H9 (cell line): Measurements from ENCODE around the gene WNT3A. TPM values are rescaled to one million over a fixed set of nuclear protein-coding genes. Genes with fewer than 3 reads are reported as not detected.

ENCODE experiments used
- DNase-seq: peaks from one replicate; pipeline ENCODE4 v3.0.0-alpha.2; 2017
- H2AFZ ChIP-seq: one replicate; pipeline ENCODE4 v1.6.1; 2013; ENCODE audit warnings: mild to moderate bottlenecking, low read length, control low read depth, moderate library complexity
- H2AK5ac ChIP-seq: 2 replicates; pipeline ENCODE4 v1.6.1; 2013; ENCODE audit warnings: low read length, control low read depth, mixed read lengths; ENCODE audit not compliant: insufficient read length
- H2BK120ac ChIP-seq: one replicate; pipeline ENCODE4 v1.6.1; 2013; ENCODE audit warnings: low read depth, mild to moderate bottlenecking, low read length, control low read depth, inconsistent platforms; ENCODE audit not compliant: poor library complexity, severe bottlenecking
- H2BK12ac ChIP-seq: 2 replicates; pipeline ENCODE4 v1.6.1; 2013; ENCODE audit warnings: low read length, control low read depth, mixed read lengths, low read depth; ENCODE audit not compliant: insufficient read length
- H2BK15ac ChIP-seq: 2 replicates; pipeline ENCODE4 v1.6.1; 2013; ENCODE audit warnings: low read depth, low read length, control low read depth
- H2BK20ac ChIP-seq: one replicate; pipeline ENCODE4 v1.6.1; 2013; ENCODE audit warnings: low read depth, mild to moderate bottlenecking, low read length, control low read depth, inconsistent platforms; ENCODE audit not compliant: poor library complexity, severe bottlenecking
- H2BK5ac ChIP-seq: 2 replicates; pipeline ENCODE4 v1.6.1; 2013; ENCODE audit warnings: low read length, control low read depth, mixed read lengths; ENCODE audit not compliant: insufficient read length
- H3K14ac ChIP-seq: 2 replicates; pipeline ENCODE4 v1.6.1; 2013; ENCODE audit warnings: low read length, control low read depth; ENCODE audit not compliant: insufficient read depth
- H3K18ac ChIP-seq: 2 replicates; pipeline ENCODE4 v1.6.1; 2013; ENCODE audit warnings: low read depth, mild to moderate bottlenecking, mixed read lengths, low read length, control low read depth; ENCODE audit not compliant: insufficient read length
- H3K23ac ChIP-seq: 2 replicates; pipeline ENCODE4 v1.6.1; 2013; ENCODE audit warnings: low read length, control low read depth, mixed read lengths, low read depth; ENCODE audit not compliant: insufficient read length
- H3K23me2 ChIP-seq: 2 replicates; pipeline ENCODE4 v1.6.1; 2013; ENCODE audit warnings: low read depth, mild to moderate bottlenecking, mixed read lengths, low read length, control low read depth; ENCODE audit not compliant: insufficient read length, poor library complexity, severe bottlenecking
- H3K27ac ChIP-seq: 2 replicates; pipeline ENCODE4 v1.5.1; 2013; ENCODE audit warnings: low read length, control low read depth, mixed read lengths, low read depth; ENCODE audit not compliant: insufficient read length
- H3K27me3 ChIP-seq: 2 replicates; pipeline ENCODE4 v1.6.1; 2013; ENCODE audit warnings: low read length, control low read depth, inconsistent platforms; ENCODE audit not compliant: insufficient read depth
- H3K4ac ChIP-seq: 2 replicates; pipeline ENCODE4 v1.6.1; 2013; ENCODE audit warnings: low read depth, mild to moderate bottlenecking, control low read depth, inconsistent platforms, low read length, moderate library complexity
- H3K4me1 ChIP-seq: 2 replicates; pipeline ENCODE4 v1.6.1; 2013; ENCODE audit warnings: low read length, control low read depth, inconsistent platforms; ENCODE audit not compliant: insufficient read depth
- H3K4me2 ChIP-seq: 2 replicates; pipeline ENCODE4 v1.6.1; 2013; ENCODE audit warnings: low read length, control low read depth, mixed read lengths; ENCODE audit not compliant: insufficient read length, insufficient read depth
- H3K56ac ChIP-seq: 2 replicates; pipeline ENCODE4 v1.6.1; 2013; ENCODE audit warnings: low read depth, mild to moderate bottlenecking, mixed read lengths, low read length, control low read depth; ENCODE audit not compliant: insufficient read length
- H3K79me1 ChIP-seq: 2 replicates; pipeline ENCODE4 v1.6.1; 2013; ENCODE audit warnings: low read depth, mild to moderate bottlenecking, moderate library complexity, low read length, control low read depth, inconsistent platforms; ENCODE audit not compliant: insufficient read depth, poor library complexity, severe bottlenecking
- H3K79me2 ChIP-seq: 2 replicates; pipeline ENCODE4 v1.6.1; 2013; ENCODE audit warnings: low read length, control low read depth, inconsistent platforms; ENCODE audit not compliant: insufficient read depth
- H3K9ac ChIP-seq: 2 replicates; pipeline ENCODE4 v1.6.1; 2013; ENCODE audit warnings: low read length, control low read depth, mixed read lengths; ENCODE audit not compliant: insufficient read length; ENCODE audit errors: extremely low read depth
- H3K9me3 ChIP-seq: one replicate; pipeline ENCODE4 v1.6.1; 2013; ENCODE audit warnings: low read depth, low read length, inconsistent platforms; ENCODE audit not compliant: control insufficient read depth
- H3T11ph ChIP-seq: one replicate; pipeline ENCODE4 v1.6.1; 2013; ENCODE audit warnings: mild to moderate bottlenecking, low read length, control low read depth, inconsistent platforms
- H4K20me1 ChIP-seq: one replicate; pipeline ENCODE4 v1.6.1; 2013; ENCODE audit not compliant: control insufficient read depth, insufficient read length, insufficient read depth
- H4K5ac ChIP-seq: 2 replicates; pipeline ENCODE4 v1.6.1; 2013; ENCODE audit warnings: low read depth, mild to moderate bottlenecking, mixed read lengths, low read length, control low read depth; ENCODE audit not compliant: insufficient read length
- H4K8ac ChIP-seq: replicated peaks from 2 replicates; pipeline ENCODE4 v1.6.1; 2013; ENCODE audit warnings: low read length, control low read depth, mixed read lengths, low read depth; ENCODE audit not compliant: insufficient read length
- H4K91ac ChIP-seq: 2 replicates; pipeline ENCODE4 v1.6.1; 2013; ENCODE audit warnings: low read depth, mild to moderate bottlenecking, moderate library complexity, mixed read lengths, low read length, control low read depth; ENCODE audit not compliant: insufficient read length
- H3K27ac Mint-ChIP-seq, 3 experiments: 2 replicates in 2 of 3; 3 replicates in 1 of 3; pipeline ENCODE4 v1.8.0; 2020 to 2021; ENCODE audit warnings: mixed read lengths in 3 of 3, mild to moderate bottlenecking in 1 of 3, moderate library complexity in 1 of 3
- H3K27me3 Mint-ChIP-seq: 2 replicates; pipeline ENCODE4 v1.8.0; 2021; ENCODE audit warnings: low read depth, mild to moderate bottlenecking, moderate library complexity, mixed read lengths
- H3K36me3 Mint-ChIP-seq, 3 experiments: 2 replicates in 2 of 3; 3 replicates in 1 of 3; pipeline ENCODE4 v1.8.0; 2020 to 2021; ENCODE audit warnings: low read depth in 3 of 3, mixed read lengths in 3 of 3; ENCODE audit not compliant: insufficient read depth in 1 of 3
- H3K4me1 Mint-ChIP-seq, 2 experiments: 2 replicates each; pipeline ENCODE4 v1.8.0; 2020; ENCODE audit warnings: mixed read lengths in 2 of 2
- H3K4me3 Mint-ChIP-seq, 2 experiments: 2 replicates in 1 of 2; 3 replicates in 1 of 2; pipeline ENCODE4 v1.8.0; 2020 to 2021; ENCODE audit warnings: mild to moderate bottlenecking in 2 of 2, mixed read lengths in 2 of 2, moderate library complexity in 1 of 2
- H3K9me3 Mint-ChIP-seq, 2 experiments: 2 replicates in 1 of 2; 3 replicates in 1 of 2; pipeline ENCODE4 v1.8.0; 2020; ENCODE audit warnings: mild to moderate bottlenecking in 2 of 2, mixed read lengths in 2 of 2, moderate library complexity in 1 of 2
- CTCF ChIP-seq: fragments of 200-600 bp; sonication (generic); conservative IDR thresholded peaks from 3 replicates; pipeline ENCODE4 v1.8.0; 2021; ENCODE audit warnings: antibody characterized with exemption, mild to moderate bottlenecking
- WGBS: extraction: QIAGEN DNeasy Blood & Tissue Kit; methylation state at CpG from one replicate; pipeline ENCODE4 v1.1.7; 2013; ENCODE audit warnings: missing lambda C conversion rate, low lambda C conversion rate, mixed read lengths; ENCODE audit not compliant: insufficient read length; ENCODE audit errors: extremely low coverage; 5-methylcytosine and 5-hydroxymethylcytosine counted together
- total RNA-seq: library from RNA; stranded (reverse); gene quantifications from 2 replicates; pipeline ENCODE4 v1.2.1, GENCODE V29; 2021

WNT3A gene
- total RNA-seq, 1 experiment from 2014 or later, result 0.17 TPM

GRCh38 chr1:228036701-228037231 is 30.0 kb downstream of the WNT3A start:
- DNase-seq, result peak; percentile 30

More at GRCh38 chr1:228036701-228037231, 30.0 kb downstream of the WNT3A start:
- H2BK15ac ChIP-seq, result no peak overlapping the region
- peaks cover 30% of the 10 kb centered on the region; the same call in 1 of the 2 replicates for H3K27me3 ChIP-seq
- TF ChIP-seq CTCF, result no peak
- Mint-ChIP-seq H3K4me1 (peaks cover 2 to 12% of the 10 kb centered on the region in 2 experiments; a peak in 3 of 4 replicates), H3K9me3 (peaks cover 4 to 5% of the 10 kb centered on the region in 2 experiments; a peak in 4 of 5 replicates), H3K27me3 (peaks cover 63% of the 10 kb centered on the region), H3K27ac (no peak overlapping the region), H3K4me3 (peak overlapping the region in 1 of 2 experiments; percentile 60; a peak in 2 of 5 replicates), H3K36me3 (no peaks in the 10 kb centered on the region; a peak in 1 of 7 replicates)
- H3K9ac ChIP-seq, result no peak overlapping the region
- no peak overlapping the region for H4K5ac ChIP-seq
- no peak overlapping the region for H4K8ac ChIP-seq
- H2BK5ac ChIP-seq, result no peak overlapping the region
- no peaks in the 10 kb centered on the region for H3K79me2 ChIP-seq
- no peak overlapping the region for H3K18ac ChIP-seq
- H3K4ac ChIP-seq, result no peak overlapping the region
- no peak overlapping the region for H2AFZ ChIP-seq
- no peak overlapping the region for H3K56ac ChIP-seq
- no peaks in the 10 kb centered on the region for H3K9me3 ChIP-seq
- no peak overlapping the region for H2BK12ac ChIP-seq
- H3K4me2 ChIP-seq, result no peak overlapping the region
- H4K20me1 ChIP-seq, result no peaks in the 10 kb centered on the region
- H2AK5ac ChIP-seq, result no peak overlapping the region
- H3K14ac ChIP-seq, result no peak overlapping the region
- no peak overlapping the region for H3K23ac ChIP-seq
- peaks cover 5% of the 10 kb centered on the region for H3K23me2 ChIP-seq
- WGBS, result no CpG with 5 or more reads among the region's 8 CpGs
- no peaks in the 10 kb centered on the region for H3K79me1 ChIP-seq
- H3T11ph ChIP-seq, result no peak overlapping the region
- H2BK20ac ChIP-seq, result no peak overlapping the region
- H4K91ac ChIP-seq, result no peak overlapping the region
- H3K27ac ChIP-seq, result no peak overlapping the region
- no peak overlapping the region for H2BK120ac ChIP-seq
- H3K4me1 ChIP-seq, result no peaks in the 10 kb centered on the region
